HG03432 (cell line): ENCODE data around the gene CABP4.
A peak's percentile ranks its signal among the peaks of the same experiment; 100 is the strongest.

Experiments
- ATAC-seq: cut with Tn5 transposase; IDR thresholded peaks from one replicate; pipeline ENCODE4 v1.9.1; 2021; ENCODE audit warnings: mild to moderate bottlenecking, moderate library complexity; ENCODE audit not compliant: unreplicated experiment

The CABP4 gene

DNA sequence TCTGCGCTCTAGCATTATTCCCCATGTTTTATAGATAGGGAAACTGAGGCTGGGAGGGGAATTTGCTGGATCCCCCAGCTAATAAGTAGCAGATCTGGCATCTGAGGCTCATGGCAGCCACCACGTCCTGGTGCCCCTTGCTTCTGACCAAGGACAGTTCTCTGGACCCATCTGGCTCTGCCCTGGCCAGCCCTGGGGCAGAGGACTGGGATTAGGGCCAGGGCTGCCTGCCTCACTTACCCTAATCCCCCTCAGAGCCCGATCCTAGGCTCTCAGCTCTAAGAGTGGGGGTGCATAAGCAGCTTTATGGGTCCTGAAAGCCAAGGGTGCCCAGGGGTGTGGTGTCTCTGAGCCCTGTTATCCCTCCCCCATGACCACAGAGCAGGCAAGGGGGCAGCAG, at the start of gene CABP4:
Gene CABP4, plus strand, starts transcription at position 301 of the 400 bp plus-strand sequence. Its CDS starts 70 bp downstream, at position 371.
- ATAC-seq = no peak

DNA sequence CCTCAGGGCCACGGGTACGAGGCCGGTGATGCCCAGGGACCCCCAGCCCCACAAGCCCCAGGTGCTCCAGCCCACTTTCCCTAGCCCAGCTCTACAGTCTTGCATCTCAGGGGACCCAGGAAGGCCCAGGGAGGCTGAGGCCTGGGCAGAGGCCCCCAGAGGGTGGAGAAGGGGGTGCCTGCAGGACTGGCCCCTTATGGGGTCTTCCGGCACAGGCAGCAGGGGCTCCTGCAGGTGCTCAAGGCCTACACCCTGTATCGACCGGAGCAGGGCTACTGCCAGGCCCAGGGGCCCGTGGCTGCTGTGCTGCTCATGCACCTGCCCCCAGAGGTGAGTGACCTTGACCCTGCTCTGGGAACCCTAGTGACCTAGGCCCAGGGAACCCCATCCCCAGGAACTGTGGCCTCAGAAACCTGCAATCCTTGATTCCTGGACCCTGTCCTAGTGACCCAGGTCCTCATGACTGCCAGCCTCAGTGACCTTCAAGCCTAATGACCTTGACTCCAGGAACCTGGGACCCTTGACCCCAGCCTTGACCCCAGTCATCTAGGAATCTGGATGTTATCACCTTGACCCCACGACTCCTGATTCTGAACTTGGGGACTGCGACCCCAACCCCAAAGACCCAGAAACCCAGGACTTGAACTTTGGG, 49.3 kb upstream of the CABP4 start:
- no peak for ATAC-seq

DNA sequence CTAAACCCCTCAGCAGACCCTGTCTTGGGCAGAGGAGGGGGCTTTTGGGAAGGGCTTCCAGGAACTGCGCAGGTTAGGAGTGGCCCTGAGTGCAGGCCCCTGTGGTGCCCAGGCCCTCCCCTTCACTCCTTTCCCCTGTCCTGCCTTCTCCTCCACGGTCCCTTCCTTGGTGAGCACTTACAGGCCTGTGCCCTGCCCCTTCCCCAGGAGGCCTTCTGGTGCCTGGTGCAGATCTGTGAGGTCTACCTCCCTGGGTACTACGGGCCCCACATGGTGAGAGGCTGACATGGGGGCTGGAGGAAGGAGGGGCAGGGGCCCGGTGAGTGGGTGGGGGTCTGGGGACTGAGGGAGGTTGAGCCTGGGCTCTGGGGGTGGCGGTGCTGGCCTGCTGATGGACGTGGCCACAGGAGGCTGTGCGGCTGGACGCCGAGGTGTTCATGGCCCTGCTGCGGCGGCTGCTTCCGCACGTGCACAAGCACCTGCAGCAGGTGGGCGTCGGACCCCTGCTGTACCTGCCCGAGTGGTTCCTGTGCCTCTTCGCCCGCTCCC, 48.7 kb upstream of the CABP4 start:
- ATAC-seq = no peak

DNA sequence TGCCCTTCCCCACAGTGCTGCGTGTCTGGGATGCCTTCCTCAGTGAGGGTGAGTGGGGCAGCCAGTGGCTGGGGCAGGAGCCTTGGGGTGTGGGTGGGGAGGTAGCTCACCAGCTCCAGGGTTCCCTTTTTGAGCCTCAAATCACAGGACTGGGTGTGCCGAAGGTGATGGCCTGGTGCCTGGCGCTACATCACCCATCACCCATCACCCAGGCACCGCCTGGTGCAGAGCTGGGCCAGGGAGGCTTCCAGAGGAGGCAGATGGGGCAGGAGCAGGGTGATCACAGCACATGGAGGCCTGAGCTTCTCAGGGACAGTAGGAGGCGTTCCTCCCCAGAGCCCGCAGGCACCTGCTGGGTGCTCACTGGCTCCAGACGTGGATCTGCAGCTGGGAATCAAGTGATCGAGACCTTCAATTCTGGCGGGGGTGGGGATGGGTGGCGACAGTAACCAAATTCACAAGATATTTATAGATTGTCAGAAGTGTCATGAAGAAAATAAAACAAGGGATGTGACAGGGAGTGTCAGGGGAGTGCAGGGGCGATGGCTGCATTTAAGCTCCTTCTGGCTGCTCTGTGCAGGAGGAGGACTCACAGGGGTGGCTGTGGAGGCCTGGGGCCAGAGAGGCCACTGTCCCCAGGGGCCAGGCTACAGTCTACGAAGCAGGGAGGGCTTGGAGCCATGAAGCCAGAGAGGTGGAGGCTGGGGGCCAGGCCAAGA, 48.0 kb upstream of the CABP4 start:
- no peak for ATAC-seq

DNA sequence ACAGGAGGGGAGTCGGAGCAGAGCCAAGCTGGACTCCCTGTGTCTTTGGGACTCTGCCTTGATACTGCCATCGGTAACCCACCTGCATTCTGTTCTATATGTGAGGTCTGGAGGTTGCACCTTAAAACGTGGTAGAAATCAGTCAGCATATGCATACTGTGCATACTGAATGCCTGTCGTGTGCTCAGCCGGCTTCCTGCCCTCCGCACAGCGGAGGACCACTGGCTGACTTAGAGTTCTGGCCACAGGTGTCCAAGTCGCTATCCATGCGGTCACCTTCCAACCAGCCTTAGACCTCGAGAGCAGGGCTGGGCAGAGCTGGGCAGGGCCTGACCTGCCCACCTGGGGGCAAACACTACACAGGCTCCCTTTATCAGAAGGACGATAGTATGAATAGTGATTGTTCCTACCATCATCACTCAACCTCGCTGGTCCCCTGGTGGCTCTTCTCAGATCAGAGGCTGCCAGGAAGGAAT, 47.4 kb upstream of the CABP4 start:
- no peak for ATAC-seq

DNA sequence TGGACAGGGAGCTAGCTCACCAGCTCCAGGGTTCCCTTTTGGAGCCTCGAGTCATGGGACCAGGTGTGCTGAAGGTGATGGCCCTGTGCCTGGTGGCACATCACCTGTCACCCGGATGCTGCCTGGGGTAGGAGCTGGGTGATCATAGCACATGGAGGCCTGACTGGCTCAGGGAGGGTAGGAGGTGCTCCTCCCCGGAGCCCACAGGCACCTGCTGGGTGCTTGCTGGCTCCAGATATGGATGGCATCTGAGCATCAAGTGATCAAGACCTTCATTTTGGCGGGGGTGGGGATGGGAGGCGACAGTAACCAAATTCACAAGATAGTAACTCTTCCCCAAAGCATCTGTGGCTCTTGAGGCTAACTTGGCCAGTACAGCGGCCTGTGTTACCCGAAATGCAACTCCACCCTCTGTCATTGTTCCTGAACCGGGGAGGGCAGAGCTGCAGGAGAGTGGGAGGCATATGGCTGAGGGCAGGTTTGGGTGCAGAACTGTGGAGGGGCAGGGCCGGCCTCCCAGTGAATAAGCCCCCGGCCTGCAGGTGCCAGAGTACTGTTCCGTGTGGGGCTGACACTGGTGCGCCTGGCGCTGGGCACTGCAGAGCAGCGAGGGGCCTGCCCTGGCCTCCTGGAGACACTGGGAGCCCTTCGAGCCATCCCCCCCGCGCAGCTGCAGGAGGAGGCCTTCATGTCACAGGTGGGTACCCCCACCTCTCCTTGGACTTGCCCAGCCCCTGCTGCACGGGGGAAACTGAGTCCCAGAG, 46.5 kb upstream of the CABP4 start:
- ATAC-seq = peak; percentile 4

DNA sequence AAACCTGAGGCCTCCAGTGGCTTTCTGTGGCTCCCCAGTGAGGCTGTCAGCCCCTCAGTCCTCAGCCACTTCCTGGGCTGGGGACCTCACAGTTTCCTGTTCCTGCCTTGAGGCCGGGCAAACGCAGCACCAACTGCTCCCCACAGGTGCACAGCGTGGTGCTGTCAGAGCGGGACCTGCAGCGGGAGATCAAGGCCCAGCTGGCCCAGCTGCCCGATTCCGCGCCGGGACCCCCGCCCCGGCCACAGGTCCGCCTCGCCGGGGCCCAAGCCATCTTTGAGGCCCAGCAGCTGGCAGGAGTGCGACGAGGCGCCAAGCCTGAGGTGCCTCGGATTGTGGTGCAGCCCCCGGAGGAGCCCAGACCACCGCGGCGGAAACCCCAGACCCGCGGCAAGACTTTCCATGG, 45.9 kb upstream of the CABP4 start:
- ATAC-seq = peak; percentile 47

DNA sequence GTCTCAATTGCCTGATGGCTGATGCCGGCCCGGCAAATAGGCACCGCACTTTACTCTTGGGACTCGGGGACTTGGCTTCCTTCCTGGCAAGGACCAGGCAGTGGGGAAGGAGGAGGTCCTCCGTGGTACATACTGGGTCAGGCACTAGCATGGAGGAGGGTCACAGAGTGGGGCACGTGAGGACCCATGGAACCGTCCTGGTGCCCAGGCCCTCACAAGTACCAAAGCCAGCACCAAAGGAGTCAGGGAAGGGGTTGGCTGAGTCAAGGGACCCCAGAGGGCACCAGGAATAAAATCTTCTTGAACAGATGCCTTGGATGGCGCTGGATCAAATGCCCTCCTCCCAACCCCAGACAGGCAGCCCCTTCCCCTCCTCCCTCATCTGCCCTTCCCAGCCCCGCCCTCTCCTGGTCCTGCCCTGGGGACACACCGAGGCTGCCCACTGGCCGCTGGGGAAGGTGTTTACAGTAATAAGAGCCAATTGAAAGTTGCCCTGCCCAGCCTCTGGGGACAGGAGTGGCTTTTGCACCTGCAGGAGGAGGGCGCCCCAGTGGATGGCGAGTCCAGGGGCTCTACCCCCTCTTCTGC, 45.3 kb upstream of the CABP4 start:
- ATAC-seq = no peak

DNA sequence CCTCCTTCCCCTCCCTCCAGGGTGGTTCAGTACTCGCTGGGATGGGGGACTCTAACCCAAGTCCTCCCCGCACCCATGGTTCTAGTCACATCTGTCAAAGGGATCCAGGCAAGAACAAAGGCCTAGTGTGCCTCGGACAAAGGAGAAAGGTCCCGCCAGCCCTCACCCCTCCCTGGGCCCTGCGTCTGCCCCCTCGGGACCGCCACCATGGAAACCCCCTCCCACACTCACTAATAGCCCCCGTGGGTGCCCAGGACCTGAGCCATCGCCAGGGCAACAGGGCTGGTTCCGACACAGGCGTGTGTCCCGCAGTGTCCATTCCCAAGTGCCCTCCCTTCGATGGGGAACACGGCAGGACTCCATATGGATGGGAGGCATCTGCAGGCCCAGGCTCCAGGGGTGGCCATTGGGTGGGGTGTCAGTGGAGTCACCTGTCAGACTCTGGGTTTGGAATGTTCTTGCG, 44.8 kb upstream of the CABP4 start:
- ATAC-seq = no peak

DNA sequence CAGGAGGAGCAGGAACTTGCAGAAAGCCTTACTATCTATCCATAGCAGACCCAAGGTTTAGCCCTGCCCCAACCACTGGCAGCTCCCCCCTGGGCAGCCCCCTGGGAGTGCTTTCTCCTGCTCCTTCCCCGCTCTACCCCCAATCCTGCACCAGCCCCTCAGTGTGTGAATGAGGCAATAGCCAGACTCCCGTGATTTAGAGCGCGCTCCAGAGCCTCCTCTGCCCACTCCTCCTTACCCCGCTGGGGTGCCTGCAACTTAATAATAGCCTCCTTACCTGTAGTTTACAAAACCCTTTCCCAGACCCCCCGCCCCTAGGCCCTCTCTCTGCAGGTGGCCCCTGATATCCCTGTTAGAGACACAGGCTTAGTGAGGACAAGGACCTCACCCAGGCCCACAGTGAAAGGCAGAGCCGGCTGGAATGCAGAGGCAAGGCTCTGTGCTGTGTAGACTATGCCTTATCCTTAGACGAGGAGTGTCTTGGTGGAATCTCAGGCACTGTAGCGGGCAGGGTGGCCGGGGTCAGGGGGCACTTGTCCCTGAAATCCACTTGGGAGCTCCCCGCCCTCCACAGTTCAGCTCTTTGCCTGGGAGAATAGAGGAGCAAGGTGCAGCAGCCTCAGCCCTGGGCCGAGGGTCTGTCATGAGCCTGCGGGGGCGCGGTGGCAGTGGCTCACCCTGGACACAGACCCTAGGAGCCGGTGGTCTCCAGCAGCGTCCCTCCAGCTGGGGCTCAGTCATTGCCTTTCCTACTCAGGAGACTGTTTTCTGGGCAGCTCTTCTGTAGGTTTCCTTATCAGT, 44.0 kb upstream of the CABP4 start:
- ATAC-seq = no peak

DNA sequence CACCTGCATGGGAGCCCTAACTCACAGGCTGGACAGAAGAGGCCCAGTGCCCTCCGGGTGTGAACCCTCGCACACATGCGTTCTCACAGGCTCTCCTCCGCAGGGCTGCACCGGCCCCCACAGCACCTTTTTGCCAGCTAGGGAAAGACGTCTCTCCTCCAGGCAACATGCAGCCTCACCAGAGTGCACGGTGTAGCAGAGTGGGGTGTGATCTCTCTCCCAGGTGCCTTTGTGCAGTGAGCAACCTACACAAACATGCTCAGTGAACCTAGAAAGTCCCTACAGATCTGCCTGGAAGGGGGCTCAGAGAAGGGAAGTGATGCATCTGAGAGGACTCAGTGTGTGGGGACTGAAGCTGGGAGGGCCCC, 43.4 kb upstream of the CABP4 start:
- ATAC-seq = no peak

DNA sequence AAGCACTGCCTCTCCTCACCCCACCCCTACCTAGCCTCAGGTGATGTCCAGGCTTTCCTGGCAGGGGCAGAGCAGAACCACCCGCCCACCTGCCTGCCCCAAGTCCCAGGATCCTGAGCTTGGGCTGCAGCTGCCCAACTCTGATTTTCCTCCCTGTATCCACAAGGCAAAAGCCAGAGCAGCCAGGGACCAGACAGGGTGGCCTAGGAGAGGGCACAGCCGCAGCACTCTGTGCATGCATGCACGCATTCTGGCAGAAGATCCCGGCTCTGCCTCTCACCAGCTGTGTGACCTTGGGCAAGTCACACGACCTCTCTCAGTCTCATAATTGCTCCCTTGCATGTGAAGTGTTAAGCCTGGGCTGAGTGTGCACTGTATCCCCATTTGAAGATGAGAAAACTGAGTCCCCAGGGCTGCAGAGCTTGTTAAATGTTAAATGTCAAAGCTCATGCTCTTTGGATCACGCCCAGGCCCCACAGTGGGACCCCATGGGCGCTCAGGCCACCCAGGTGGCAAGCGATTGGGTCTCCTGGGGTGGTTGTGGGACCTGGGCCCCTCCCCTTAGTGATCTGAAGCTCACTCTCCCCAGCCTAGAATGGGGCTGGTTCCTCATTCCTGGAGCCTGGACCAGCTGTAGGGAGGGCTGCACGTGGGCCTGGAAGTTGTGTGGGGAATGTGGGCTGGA, 42.5 kb upstream of the CABP4 start:
- no peak for ATAC-seq

DNA sequence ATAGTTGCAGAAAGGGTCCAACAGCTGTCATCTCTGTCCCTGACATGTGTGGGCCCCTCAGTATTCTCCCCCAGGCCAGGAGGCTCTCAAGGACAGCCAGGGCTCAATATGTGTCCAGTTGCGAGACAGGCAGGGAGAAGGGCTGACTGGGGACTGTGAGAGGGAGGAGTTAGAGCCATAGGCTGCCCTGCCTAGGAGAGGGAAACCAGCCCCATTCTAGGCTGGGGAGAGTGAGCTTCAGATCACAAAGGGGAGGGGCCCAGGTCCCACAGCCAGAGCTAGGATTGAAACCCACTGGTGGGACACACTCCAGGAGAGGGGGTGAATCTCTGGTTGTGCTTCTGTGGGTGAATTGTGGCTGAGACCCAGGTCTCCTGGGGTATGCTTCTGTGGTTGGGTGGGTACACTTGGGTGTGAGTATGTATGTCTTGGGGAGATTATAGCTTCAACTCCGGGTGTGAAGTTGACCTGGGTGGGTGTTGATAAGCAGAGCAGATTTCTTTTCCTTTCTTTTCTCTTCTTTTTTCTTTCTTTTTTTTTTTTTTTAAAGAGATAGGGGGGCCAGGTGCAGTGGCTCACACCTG, 41.8 kb upstream of the CABP4 start:
- ATAC-seq = no peak

DNA sequence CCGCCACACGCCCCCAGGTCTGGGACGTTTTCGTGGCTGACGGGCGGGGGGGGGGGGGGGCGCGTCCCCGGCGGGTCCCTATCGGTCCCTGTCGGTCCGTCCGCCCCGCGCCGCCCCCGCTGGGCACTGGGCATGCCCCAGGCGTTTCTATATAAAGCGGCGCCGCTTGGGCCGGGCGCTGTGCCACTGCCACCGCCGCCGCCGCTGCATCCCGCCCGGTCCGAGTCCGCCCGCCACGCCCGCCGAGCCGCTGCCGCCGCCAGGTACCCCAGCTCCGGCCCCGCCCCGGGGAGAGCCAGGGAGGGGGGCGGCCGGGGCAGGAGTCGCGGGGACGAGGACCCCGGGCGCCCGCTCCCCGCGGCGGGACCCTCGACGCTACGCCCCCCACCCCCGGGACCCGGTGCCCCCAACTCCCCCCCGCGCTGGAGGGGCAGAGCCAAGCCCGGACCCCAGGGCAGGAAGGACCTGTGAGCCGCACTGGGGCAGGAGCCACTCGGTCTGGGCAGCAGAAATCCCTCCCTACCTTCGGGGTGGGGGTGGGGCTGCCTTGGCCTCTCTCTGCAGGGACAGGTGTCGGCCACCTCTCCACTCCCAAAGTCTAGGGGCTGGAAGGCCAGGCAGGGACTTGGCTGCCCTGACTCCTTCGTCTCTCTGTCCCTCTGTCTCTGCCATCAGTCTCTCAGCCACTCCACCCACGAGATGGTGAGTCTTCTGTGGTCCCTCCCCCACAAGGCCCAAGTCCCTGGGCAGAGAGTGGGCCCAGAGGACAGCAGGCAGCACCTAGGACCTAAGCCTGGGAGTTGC, 39.5 kb upstream of the CABP4 start, which contains the start of gene CARNS1:
Gene CARNS1, plus strand, starts transcription at position 178 of the 804 bp plus-strand sequence. Its CDS starts 522 bp downstream, at position 700.
- ATAC-seq = no peak

DNA sequence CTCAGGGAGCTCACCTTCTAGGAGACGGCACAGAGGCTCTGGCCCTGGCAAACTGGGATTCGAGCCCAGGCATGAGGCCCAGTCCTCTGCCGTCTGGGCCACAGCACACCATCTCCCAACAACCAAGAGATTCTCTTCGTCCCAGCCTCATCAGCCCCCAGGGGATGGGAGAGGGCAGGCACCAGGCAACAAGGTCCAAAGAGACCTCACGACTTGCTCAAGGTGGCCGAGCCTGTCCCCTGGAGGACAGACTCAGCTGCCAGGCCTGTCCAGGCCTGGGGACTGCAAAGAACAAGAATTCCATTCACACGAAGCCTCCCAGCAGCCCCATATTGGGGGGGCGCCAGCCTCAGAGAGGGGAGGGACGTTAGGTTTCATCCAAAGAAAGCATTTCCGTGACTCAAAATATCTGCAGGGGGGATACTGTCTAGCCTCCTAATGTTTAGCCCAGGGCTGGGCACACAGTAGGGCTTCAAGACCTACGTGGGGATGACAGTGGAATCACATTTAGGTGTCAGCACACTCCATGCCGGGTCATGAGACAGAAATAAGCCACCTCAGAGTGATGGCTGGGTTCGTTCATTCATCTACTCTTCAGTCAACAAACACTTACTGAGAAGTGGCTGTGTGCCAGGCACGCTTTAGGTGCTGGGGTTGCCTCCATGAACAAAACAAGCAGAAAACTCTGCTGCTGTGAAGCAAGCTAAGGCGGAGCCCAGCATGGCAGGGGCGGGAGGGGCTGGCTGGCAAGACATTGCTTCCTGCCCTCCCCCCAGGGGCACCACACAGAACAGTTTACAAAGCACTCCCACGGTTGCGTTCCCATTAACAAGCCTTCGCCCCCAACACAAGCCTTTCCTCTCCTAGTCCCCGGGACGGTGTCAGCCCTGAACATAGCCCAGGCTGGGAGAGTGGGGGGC, 38.5 kb upstream of the CABP4 start:
- ATAC-seq = no peak

DNA sequence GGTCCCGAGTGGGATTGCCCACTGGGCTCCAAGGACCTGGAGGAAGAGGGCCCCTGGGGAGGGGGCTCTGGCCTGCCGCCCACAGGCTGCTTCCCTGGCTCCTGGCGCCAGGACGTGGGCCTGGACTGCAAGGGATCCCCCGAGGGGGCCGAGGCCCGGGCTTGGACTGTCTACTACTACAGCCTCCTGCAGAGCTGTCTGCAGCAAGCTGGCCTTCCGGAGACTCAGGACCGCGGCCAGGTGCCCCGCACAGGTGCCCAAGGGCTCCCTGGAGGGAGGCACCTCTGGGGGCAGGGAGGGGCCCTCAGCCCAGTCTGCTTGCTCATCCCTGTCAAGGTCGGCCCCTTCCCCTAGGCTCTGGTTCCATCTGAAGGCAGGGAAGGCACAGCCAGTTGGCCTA, 37.7 kb upstream of the CABP4 start:
- ATAC-seq = no peak
